Large intestine (tissue), 3 donors: ENCODE measurements around the gene WNT9A. TPM values are rescaled to one million over a fixed set of nuclear protein-coding genes. Genes with fewer than 3 reads are reported as not detected.
"Not testable (repeated sequence)": the region's sequence is repeated elsewhere in the genome, so short reads cannot be mapped to it uniquely, and the experiment has no call there.

ENCODE experiments used
- DNase-seq, 2 donors: peaks; one replicate each; pipeline versions ENCODE4 v3.0.0 to v3.0.0-alpha.2; 2013
- H3K27ac ChIP-seq: one replicate; pipeline ENCODE4 v1.5.1; 2013; ENCODE audit warnings: low read length
- H3K27me3 ChIP-seq: 2 replicates; pipeline ENCODE4 v1.6.1; 2013; ENCODE audit warnings: low read length; ENCODE audit not compliant: control insufficient read depth, insufficient read depth
- H3K36me3 ChIP-seq: 2 replicates; pipeline ENCODE4 v1.6.1; 2013; ENCODE audit warnings: low read length; ENCODE audit not compliant: control insufficient read depth, insufficient read depth
- H3K4me1 ChIP-seq: one replicate; pipeline ENCODE4 v1.6.1; 2013; ENCODE audit warnings: low read length; ENCODE audit not compliant: control insufficient read depth, insufficient read depth
- H3K4me3 ChIP-seq: one replicate; pipeline ENCODE4 v1.5.1; 2013; ENCODE audit warnings: low read length
- H3K9me3 ChIP-seq: one replicate; pipeline ENCODE4 v1.6.1; 2013; ENCODE audit warnings: mild to moderate bottlenecking, low read depth, low read length, moderate library complexity; ENCODE audit not compliant: control insufficient read depth
- WGBS: methylation state at CpG from one replicate; pipeline ENCODE4 v1.1.5; 2013; ENCODE audit warnings: low lambda C conversion rate; ENCODE audit not compliant: insufficient coverage; 5-methylcytosine and 5-hydroxymethylcytosine counted together
- polyA plus RNA-seq: library from polyadenylated mRNA; unstranded; fragments of 120-200 nt; gene quantifications from one replicate; pipeline ENCODE4 v1.2.1, GENCODE V29; 2013

The WNT9A gene
- polyA plus RNA-seq, 1 donor, result 5.1 TPM

DNA sequence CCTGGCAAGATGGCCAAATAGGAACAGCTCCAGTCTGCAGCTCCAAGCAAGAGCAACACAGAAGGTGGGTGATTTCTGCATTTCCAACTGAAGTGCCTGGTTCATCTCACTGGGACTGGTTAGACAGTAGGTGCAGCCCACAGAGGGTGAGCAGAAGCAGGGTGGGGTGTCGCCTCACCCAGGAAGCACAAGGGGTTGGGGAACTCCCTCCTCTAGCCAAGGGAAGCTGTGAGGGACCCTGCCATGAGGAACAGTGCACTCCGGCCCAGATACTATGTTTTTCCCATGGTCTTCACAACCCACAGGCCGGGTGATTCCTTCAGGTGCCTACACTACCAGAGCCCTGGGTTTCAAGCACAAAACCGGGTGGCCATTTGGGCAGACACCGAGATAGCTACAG lies 75.8 kb downstream of the WNT9A start:
- not testable (repeated sequence) for H3K36me3 ChIP-seq, DNase-seq, H3K27ac ChIP-seq, H3K4me3 ChIP-seq, H3K27me3 ChIP-seq, H3K9me3 ChIP-seq, H3K4me1 ChIP-seq
- no CpG with 5 or more reads among the region's 5 CpGs for whole genome bisulfite sequencing

DNA sequence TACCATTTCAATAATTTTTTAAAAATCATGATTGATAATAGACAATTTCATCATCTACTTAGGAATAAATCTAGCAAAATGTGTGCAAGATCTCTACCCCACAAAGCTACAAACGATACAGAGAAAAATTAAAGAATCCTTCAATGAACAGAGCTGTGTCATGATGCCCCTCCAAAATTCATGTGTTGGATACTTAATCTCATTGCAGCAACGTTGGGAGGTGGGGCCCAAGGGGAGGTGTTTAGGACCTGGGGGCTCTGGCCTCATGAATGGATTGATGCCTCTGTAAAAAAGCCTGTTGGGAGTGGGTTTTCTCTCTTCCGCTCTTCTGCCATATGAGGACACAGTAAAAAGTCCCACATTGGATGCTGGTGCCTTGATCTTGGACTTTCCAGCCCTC lies 77.4 kb downstream of the WNT9A start:
- Histone ChIP-seq H3K9me3 (no peaks in the 10 kb centered on the region), H3K36me3 (no peaks in the 10 kb centered on the region), H3K27me3 (no peaks in the 10 kb centered on the region), H3K4me3 (no peak overlapping the region), H3K27ac (no peak overlapping the region), H3K4me1 (no peaks in the 10 kb centered on the region)
- DNase-seq, result no peak
- WGBS, result 100% methylated on average over 1 of the region's 3 CpGs

DNA sequence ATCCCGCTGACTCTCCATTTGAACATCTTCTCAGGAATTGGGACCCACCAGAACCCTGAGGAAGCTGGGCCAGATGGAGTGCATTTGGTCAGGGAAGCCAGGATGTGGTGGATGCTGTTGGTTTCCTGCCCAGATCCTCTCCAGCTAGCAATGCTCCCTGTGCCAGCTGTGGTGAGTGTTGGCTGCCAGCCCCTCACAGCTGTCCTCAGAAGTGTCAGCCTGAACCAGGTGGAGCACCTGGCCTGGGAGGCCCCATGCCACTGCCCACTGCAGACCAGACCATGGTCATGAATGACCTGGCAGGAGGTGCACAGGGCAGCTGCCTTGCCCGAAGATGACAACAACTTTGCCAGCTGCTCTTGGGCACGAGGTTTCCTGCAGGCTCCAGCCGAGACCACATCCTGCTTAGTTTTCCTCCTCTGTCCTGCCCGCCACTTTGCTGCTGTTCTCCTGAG lies 77.9 kb downstream of the WNT9A start:
- WGBS, result 86% methylated on average over 1 of the region's 5 CpGs
- Histone ChIP-seq H3K4me1 (no peaks in the 10 kb centered on the region), H3K27ac (no peak overlapping the region), H3K36me3 (no peaks in the 10 kb centered on the region), H3K9me3 (no peaks in the 10 kb centered on the region), H3K4me3 (no peak overlapping the region), H3K27me3 (no peaks in the 10 kb centered on the region)
- DNase-seq, result no peak

DNA sequence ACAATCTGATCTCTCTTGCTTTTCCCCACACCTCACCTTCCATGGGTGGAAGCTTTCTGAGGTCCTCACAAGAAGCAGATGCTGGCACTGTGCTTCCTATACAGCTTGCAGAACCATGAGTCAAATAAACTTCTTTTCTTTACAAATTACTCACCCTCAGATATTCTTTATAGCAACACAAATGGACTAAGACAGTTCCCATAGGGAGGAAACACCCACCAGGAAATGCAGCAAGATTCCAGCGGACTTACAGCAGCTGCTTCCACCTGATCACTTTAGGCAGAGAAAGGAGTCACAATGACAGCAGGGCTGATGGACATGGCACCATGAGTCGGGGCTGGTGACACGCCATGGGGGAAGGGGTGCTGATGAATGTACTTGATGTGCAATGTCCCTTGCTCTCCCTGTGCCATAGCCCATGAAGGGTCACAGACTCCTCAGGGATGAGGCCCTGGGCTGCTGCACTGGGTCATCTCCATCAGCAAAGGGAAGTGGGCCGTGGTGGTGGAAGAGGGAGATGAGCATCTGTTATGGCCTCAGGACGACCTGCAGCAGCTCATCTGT lies 78.4 kb downstream of the WNT9A start:
- H3K27me3 ChIP-seq, result no peaks in the 10 kb centered on the region
- H3K4me3 ChIP-seq, result no peak overlapping the region
- H3K9me3 ChIP-seq, result no peaks in the 10 kb centered on the region
- no peak overlapping the region for H3K27ac ChIP-seq
- no CpG with 5 or more reads among the region's 5 CpGs for WGBS
- no peaks in the 10 kb centered on the region for H3K36me3 ChIP-seq
- no peak for DNase-seq
- H3K4me1 ChIP-seq, result no peaks in the 10 kb centered on the region

Other genes starting within 250 kb of the WNT9A start
- gene JMJD4, start 212.6 kb downstream of the WNT9A start, polyA plus RNA-seq, result 13.4 TPM
- gene SNAP47, start 212.5 kb downstream of the WNT9A start, polyA plus RNA-seq, result 25.2 TPM
- not detected for gene PRSS38, start 132.3 kb downstream of the WNT9A start, polyA plus RNA-seq
- not detected for gene WNT3A, start 59.1 kb upstream of the WNT9A start, polyA plus RNA-seq
- gene ARF1, start 134.8 kb upstream of the WNT9A start, polyA plus RNA-seq, result 416 TPM
- gene C1orf35, start 155.4 kb upstream of the WNT9A start, polyA plus RNA-seq, result 17.3 TPM
- gene MRPL55, start 161.4 kb upstream of the WNT9A start, polyA plus RNA-seq, result 61.1 TPM
- gene GUK1, start 192.3 kb upstream of the WNT9A start, polyA plus RNA-seq, result 397 TPM
- 7.2 TPM for gene GJC2, start 202.0 kb upstream of the WNT9A start, polyA plus RNA-seq
- gene IBA57, start 217.9 kb upstream of the WNT9A start, polyA plus RNA-seq, result 9.2 TPM